Neural crest cell (in vitro differentiated cells): ENCODE measurements around the gene SYNGR1. TPM values are rescaled to one million over a fixed set of nuclear protein-coding genes. Genes with fewer than 3 reads are reported as not detected.
A peak's percentile ranks its signal among the peaks of the same experiment; 100 is the strongest.
"Not testable (repeated sequence)": the region's sequence is repeated elsewhere in the genome, so short reads cannot be mapped to it uniquely, and the experiment has no call there.

Source experiments
- DNase-seq: peaks from one replicate; pipeline ENCODE4 v3.0.0; 2021; ENCODE audit warnings: low read depth, mixed read lengths, low spot score
- H3K27ac Mint-ChIP-seq: one replicate; pipeline ENCODE4 v1.8.0; 2021; ENCODE audit warnings: mild to moderate bottlenecking, mixed read lengths; ENCODE audit not compliant: unreplicated experiment
- H3K27me3 Mint-ChIP-seq: 2 replicates; pipeline ENCODE4 v1.8.0; 2021; ENCODE audit warnings: low read depth, mild to moderate bottlenecking, mixed read lengths
- H3K36me3 Mint-ChIP-seq: 2 replicates; pipeline ENCODE4 v1.8.0; 2021; ENCODE audit warnings: low read depth, mild to moderate bottlenecking, mixed read lengths
- H3K4me1 Mint-ChIP-seq: 2 replicates; pipeline ENCODE4 v1.8.0; 2021; ENCODE audit warnings: mixed read lengths
- H3K4me3 Mint-ChIP-seq: one replicate; pipeline ENCODE4 v1.8.0; 2021; ENCODE audit warnings: mild to moderate bottlenecking, mixed read lengths
- H3K9me3 Mint-ChIP-seq: 2 replicates; pipeline ENCODE4 v1.8.0; 2021; ENCODE audit warnings: mixed read lengths
- CTCF ChIP-seq: fragments of 200-600 bp; sonication (generic); conservative IDR thresholded peaks from 2 replicates; pipeline ENCODE4 v1.5.0; 2021; ENCODE audit warnings: antibody characterized with exemption, mild to moderate bottlenecking
- total RNA-seq: library from RNA; stranded (reverse); gene quantifications from 2 replicates; pipeline ENCODE4 v1.2.1, GENCODE V29; 2021

Gene SYNGR1
- total RNA-seq, 1 donor from 2014 or later = 30.0 TPM

- Mint-ChIP-seq H3K36me3 (no peaks in the 10 kb centered on the region), H3K27me3 (no peaks in the 10 kb centered on the region), H3K4me1 (peaks cover 7% of the 10 kb centered on the region), H3K27ac (no peak overlapping the region), H3K9me3 (no peaks in the 10 kb centered on the region), H3K4me3 (no peak overlapping the region)
- no peak for DNase-seq
- TF ChIP-seq CTCF = no peak
These were observed 13.4 kb upstream of the SYNGR1 start for GRCh38 chr22:39336411-39336810.

- DNase-seq, H3K4me3 Mint-ChIP-seq, H3K9me3 Mint-ChIP-seq, H3K4me1 Mint-ChIP-seq, H3K27ac Mint-ChIP-seq, H3K36me3 Mint-ChIP-seq: not testable (repeated sequence)
- H3K27me3 Mint-ChIP-seq = peaks cover 11% of the 10 kb centered on the region
These were observed 10.0 kb upstream of the SYNGR1 start for GRCh38 chr22:39339775-39340174.

GRCh38 chr22:39341179-39341578 lies 8.6 kb upstream of the SYNGR1 start:
- no peak for DNase-seq
- H3K36me3 Mint-ChIP-seq = no peaks in the 10 kb centered on the region
- no peak overlapping the region for H3K27ac Mint-ChIP-seq
- H3K4me3 Mint-ChIP-seq = no peak overlapping the region
- H3K4me1 Mint-ChIP-seq = peaks cover 5% of the 10 kb centered on the region
- peaks cover 11% of the 10 kb centered on the region for H3K27me3 Mint-ChIP-seq
- no peaks in the 10 kb centered on the region for H3K9me3 Mint-ChIP-seq
- TF ChIP-seq CTCF = no peak

GRCh38 chr22:39343259-39344045 lies 6.3 kb upstream of the SYNGR1 start:
- Mint-ChIP-seq H3K27me3 (peaks cover 11% of the 10 kb centered on the region), H3K36me3 (no peaks in the 10 kb centered on the region), H3K4me3 (peak overlapping the region; percentile 38), H3K9me3 (no peaks in the 10 kb centered on the region), H3K4me1 (peaks cover 5% of the 10 kb centered on the region), H3K27ac (no peak overlapping the region)
- TF ChIP-seq CTCF = peak; percentile 81
- peak; percentile 62 for DNase-seq

GRCh38 chr22:39344046-39344390 lies 5.8 kb upstream of the SYNGR1 start:
- H3K9me3 Mint-ChIP-seq = no peaks in the 10 kb centered on the region
- H3K27me3 Mint-ChIP-seq = peaks cover 11% of the 10 kb centered on the region
- TF ChIP-seq CTCF = no peak
- no peak overlapping the region for H3K27ac Mint-ChIP-seq
- H3K4me1 Mint-ChIP-seq = peaks cover 6% of the 10 kb centered on the region
- peak overlapping the region; percentile 45 for H3K4me3 Mint-ChIP-seq
- no peak for DNase-seq
- H3K36me3 Mint-ChIP-seq = no peaks in the 10 kb centered on the region

GRCh38 chr22:39345231-39345630 lies 4.6 kb upstream of the SYNGR1 start:
- H3K27me3 Mint-ChIP-seq = peaks cover 11% of the 10 kb centered on the region
- H3K9me3 Mint-ChIP-seq = no peaks in the 10 kb centered on the region
- DNase-seq = no peak
- TF ChIP-seq CTCF = no peak
- H3K4me3 Mint-ChIP-seq = no peak overlapping the region
- no peak overlapping the region for H3K27ac Mint-ChIP-seq
- peaks cover 12% of the 10 kb centered on the region for H3K4me1 Mint-ChIP-seq
- no peaks in the 10 kb centered on the region for H3K36me3 Mint-ChIP-seq
